Endodermal cell (in vitro differentiated cells): ENCODE data around the gene AKR7A3. TPM values are rescaled to one million over a fixed set of nuclear protein-coding genes. Genes with fewer than 3 reads are reported as not detected.
A peak's percentile ranks its signal among the peaks of the same experiment; 100 is the strongest.
"Not testable (repeated sequence)": the region's sequence is repeated elsewhere in the genome, so short reads cannot be mapped to it uniquely, and the experiment has no call there.

Experiments used
- DNase-seq: peaks from one replicate; pipeline ENCODE4 v3.0.0-alpha.2; 2017
- H3K27ac ChIP-seq: 2 replicates; pipeline ENCODE4 v1.5.1; 2013; ENCODE audit warnings: mild to moderate bottlenecking, low read depth, low read length, moderate library complexity
- H3K27me3 ChIP-seq: 2 replicates; pipeline ENCODE4 v1.6.1; 2013; ENCODE audit warnings: mild to moderate bottlenecking, low read length, moderate library complexity; ENCODE audit not compliant: insufficient read depth, control insufficient read depth, poor library complexity, severe bottlenecking
- H3K36me3 ChIP-seq: 2 replicates; pipeline ENCODE4 v1.7.0; 2013; ENCODE audit warnings: mild to moderate bottlenecking, low read length, moderate library complexity; ENCODE audit not compliant: control insufficient read depth, insufficient read depth
- H3K4me1 ChIP-seq: one replicate; pipeline ENCODE4 v1.7.0; 2013; ENCODE audit warnings: low read length; ENCODE audit not compliant: control insufficient read depth, insufficient read depth
- H3K4me3 ChIP-seq: 2 replicates; pipeline ENCODE4 v1.5.1; 2013; ENCODE audit warnings: mild to moderate bottlenecking, low read length, moderate library complexity
- H3K9ac ChIP-seq: 2 replicates; pipeline ENCODE4 v1.6.1; 2013; ENCODE audit warnings: mild to moderate bottlenecking, low read length, moderate library complexity; ENCODE audit not compliant: poor library complexity, severe bottlenecking; ENCODE audit errors: extremely low read depth
- H3K9me3 ChIP-seq: 2 replicates; pipeline ENCODE4 v1.6.1; 2013; ENCODE audit warnings: mild to moderate bottlenecking, low read length, moderate library complexity; ENCODE audit not compliant: control insufficient read depth
- H3K27ac Mint-ChIP-seq: 2 replicates; pipeline ENCODE4 v1.8.0; 2020; ENCODE audit warnings: mixed read lengths
- H3K27me3 Mint-ChIP-seq: 2 replicates; pipeline ENCODE4 v1.8.0; 2021; ENCODE audit warnings: mild to moderate bottlenecking, mixed read lengths; ENCODE audit not compliant: insufficient read depth
- H3K36me3 Mint-ChIP-seq: 2 replicates; pipeline ENCODE4 v1.8.0; 2020; ENCODE audit warnings: low read depth, mixed read lengths
- H3K4me1 Mint-ChIP-seq: 2 replicates; pipeline ENCODE4 v1.8.0; 2020; ENCODE audit warnings: mixed read lengths
- H3K4me3 Mint-ChIP-seq: 2 replicates; pipeline ENCODE4 v1.8.0; 2020; ENCODE audit warnings: mild to moderate bottlenecking, moderate library complexity, mixed read lengths
- H3K9me3 Mint-ChIP-seq: 2 replicates; pipeline ENCODE4 v1.8.0; 2020; ENCODE audit warnings: mild to moderate bottlenecking, mixed read lengths
- WGBS, 2 experiments: methylation state at CpG; one replicate each; pipeline versions ENCODE4 v1.1.5 to v1.1.7; 2013; ENCODE audit warnings: missing lambda C conversion rate in 2 of 2, mixed read lengths in 1 of 2; ENCODE audit not compliant: insufficient coverage in 1 of 2, insufficient read length in 1 of 2; 5-methylcytosine and 5-hydroxymethylcytosine counted together
- total RNA-seq, 2 donors: library from RNA; stranded (reverse); fragmentation: NEBNext Ultra II Directional in 1 of 2; extraction: Animal tissue kit (Norgen Biotek cat#: 25700) in 1 of 2; gene quantifications; 2 replicates in 1 of 2; 3 replicates in 1 of 2; pipeline ENCODE4 v1.2.1, GENCODE V29; 2021
- TF ChIP-seq, protein P1 (sequence below): fragments of 200-600 bp; sonication (generic); conservative IDR thresholded peaks from 2 replicates; pipeline ENCODE4 v1.5.0; 2021; ENCODE audit warnings: antibody characterized with exemption, mild to moderate bottlenecking

Gene AKR7A3
- total RNA-seq, 2 donors from 2014 or later, result 0.92 to 2.0 TPM

DNA sequence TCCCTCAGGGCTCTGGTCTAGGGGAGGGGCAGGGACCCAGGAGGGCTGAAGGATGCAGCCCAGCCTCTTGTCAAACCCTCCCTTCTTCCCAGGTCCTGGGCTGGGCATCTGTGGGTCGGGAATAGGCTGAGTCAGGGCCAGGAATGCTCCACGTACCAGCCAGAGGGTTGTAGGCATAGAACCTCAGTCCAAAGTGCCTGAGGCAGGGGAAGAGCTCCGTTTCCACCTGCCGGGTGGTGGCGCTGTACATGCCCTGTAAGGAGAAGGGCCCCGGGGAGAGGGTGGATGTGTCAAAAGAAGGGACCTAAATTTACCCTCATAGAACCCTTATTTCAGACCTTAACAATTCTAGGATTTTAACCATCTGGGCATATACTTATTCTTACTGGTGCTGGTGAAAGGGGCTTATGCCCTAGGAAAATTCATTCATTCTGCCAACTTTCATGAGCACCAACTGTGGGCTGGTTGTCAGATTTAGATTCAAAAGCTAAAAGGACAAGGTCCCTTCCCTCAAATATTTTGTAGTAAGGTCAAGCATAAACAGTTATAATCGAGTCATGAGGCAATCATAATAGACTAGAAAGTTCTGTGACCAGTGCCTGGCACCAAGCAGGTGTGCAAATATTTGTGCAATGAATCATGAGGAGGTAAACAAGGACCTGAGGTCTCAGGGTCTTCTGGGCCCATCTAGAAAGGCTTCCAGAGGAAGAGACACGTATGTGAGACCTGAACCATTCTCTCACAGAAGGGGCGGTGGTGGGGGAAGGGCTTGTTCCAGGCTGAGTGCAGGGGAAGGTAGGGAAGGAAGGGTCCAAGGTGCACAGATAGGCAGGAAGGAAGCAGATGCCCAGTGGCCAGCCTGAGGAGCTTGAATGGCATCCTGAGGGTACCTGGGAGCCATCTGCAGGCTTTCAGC, 18.9 kb downstream of the AKR7A3 start:
- TF ChIP-seq, protein P1, sequence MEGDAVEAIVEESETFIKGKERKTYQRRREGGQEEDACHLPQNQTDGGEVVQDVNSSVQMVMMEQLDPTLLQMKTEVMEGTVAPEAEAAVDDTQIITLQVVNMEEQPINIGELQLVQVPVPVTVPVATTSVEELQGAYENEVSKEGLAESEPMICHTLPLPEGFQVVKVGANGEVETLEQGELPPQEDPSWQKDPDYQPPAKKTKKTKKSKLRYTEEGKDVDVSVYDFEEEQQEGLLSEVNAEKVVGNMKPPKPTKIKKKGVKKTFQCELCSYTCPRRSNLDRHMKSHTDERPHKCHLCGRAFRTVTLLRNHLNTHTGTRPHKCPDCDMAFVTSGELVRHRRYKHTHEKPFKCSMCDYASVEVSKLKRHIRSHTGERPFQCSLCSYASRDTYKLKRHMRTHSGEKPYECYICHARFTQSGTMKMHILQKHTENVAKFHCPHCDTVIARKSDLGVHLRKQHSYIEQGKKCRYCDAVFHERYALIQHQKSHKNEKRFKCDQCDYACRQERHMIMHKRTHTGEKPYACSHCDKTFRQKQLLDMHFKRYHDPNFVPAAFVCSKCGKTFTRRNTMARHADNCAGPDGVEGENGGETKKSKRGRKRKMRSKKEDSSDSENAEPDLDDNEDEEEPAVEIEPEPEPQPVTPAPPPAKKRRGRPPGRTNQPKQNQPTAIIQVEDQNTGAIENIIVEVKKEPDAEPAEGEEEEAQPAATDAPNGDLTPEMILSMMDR, result peak; percentile 63
- not testable (repeated sequence) for H3K4me3 Mint-ChIP-seq, H3K9ac ChIP-seq, H3K4me1 ChIP-seq, H3K4me3 ChIP-seq, H3K36me3 ChIP-seq, H3K9me3 Mint-ChIP-seq, H3K27ac ChIP-seq, H3K27ac Mint-ChIP-seq, H3K36me3 Mint-ChIP-seq, H3K9me3 ChIP-seq, H3K4me1 Mint-ChIP-seq
- WGBS, 2 experiments, result 62 to 75% methylated on average over 2 to 9 of the region's 9 CpGs
- H3K27me3 Mint-ChIP-seq, result peaks cover 15% of the 10 kb centered on the region
- peak; percentile 76 for DNase-seq
- H3K27me3 ChIP-seq, result peaks cover 22% of the 10 kb centered on the region

DNA sequence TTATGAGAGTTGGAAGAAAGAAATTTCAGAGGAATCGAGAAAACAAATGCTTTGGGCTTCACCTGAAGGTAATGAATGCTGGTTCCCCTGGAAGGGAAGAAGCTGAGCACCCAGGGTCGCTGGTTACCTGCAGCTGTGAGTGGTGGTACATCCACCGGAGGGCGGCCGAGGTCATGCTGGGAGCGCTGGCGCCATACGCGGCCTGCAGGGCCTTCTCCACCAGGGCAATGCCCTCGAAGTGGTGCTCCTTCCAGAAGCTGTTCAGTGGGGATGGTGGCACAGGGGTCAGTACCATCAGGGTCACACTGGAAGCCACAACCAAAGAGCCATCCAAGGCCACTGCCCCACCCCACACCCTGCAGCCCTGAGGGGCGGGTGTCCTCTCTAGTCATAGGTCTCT, 20.1 kb downstream of the AKR7A3 start:
- H3K4me1 ChIP-seq, result no peaks in the 10 kb centered on the region
- WGBS, 2 experiments, result 79 to 85% methylated on average over 7 to 11 of the region's 11 CpGs

DNA sequence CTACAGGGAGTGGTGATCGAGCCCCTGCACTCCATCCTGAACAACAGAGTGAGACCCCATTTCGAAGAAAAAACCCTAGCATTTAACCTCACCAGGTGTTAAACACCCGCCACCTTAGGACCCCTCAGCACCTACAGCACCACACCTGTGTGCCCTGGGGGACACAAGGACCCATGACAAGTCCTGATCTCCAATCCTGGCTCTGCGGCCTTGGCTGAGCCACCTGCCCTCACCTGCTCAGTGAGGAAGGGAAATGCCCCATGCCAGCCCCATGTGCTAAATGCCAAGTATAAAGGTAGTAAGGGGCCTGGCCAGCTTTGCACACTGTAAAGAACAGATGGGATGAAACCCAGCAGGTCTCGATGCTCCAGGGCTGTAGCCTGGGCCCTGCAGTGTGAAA, 25.8 kb downstream of the AKR7A3 start:
- H3K27ac ChIP-seq, result no peak overlapping the region
- no peak for DNase-seq
- peaks cover 24% of the 10 kb centered on the region for H3K36me3 ChIP-seq
- Mint-ChIP-seq H3K27ac (no peak overlapping the region), H3K4me3 (no peak overlapping the region), H3K36me3 (peaks cover 21% of the 10 kb centered on the region), H3K27me3 (no peaks in the 10 kb centered on the region), H3K9me3 (no peaks in the 10 kb centered on the region), H3K4me1 (no peaks in the 10 kb centered on the region)
- TF ChIP-seq, protein P1, result no peak
- WGBS, 2 experiments, result 93 to 100% methylated on average over 1 to 5 of the region's 5 CpGs
- H3K9me3 ChIP-seq, result no peaks in the 10 kb centered on the region
- H3K9ac ChIP-seq, result no peak overlapping the region
- H3K4me3 ChIP-seq, result no peak overlapping the region
- no peaks in the 10 kb centered on the region for H3K4me1 ChIP-seq
- no peaks in the 10 kb centered on the region for H3K27me3 ChIP-seq

More for the DNA sequence above, 20.1 kb downstream of the AKR7A3 start:
- H3K36me3 Mint-ChIP-seq, result no peaks in the 10 kb centered on the region
- no peak overlapping the region for H3K9ac ChIP-seq
- TF ChIP-seq, protein P1, result no peak
- H3K9me3 Mint-ChIP-seq, result no peaks in the 10 kb centered on the region
- H3K4me3 ChIP-seq, result no peak overlapping the region
- no peak overlapping the region for H3K27ac ChIP-seq
- H3K27ac Mint-ChIP-seq, result no peak overlapping the region
- peaks cover 7% of the 10 kb centered on the region for H3K27me3 Mint-ChIP-seq
- no peaks in the 10 kb centered on the region for H3K4me1 Mint-ChIP-seq
- H3K27me3 ChIP-seq, result peaks cover 10% of the 10 kb centered on the region
- DNase-seq, result no peak
- H3K9me3 ChIP-seq, result no peaks in the 10 kb centered on the region
- H3K4me3 Mint-ChIP-seq, result no peak overlapping the region
- H3K36me3 ChIP-seq, result no peaks in the 10 kb centered on the region
